Measurements from ENCODE around the gene TUFT1.

- TF ChIP-seq, protein P1, sequence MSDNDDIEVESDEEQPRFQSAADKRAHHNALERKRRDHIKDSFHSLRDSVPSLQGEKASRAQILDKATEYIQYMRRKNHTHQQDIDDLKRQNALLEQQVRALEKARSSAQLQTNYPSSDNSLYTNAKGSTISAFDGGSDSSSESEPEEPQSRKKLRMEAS (IDR thresholded peaks at IDR 0.05; ENCODE audit: low read depth, low read length) = no peak
- no peak for TF ChIP-seq CTCF (IDR thresholded peaks at IDR 0.05; ENCODE audit: low read depth, low read length)
- no peak for TF ChIP-seq POLR2A (IDR thresholded peaks at IDR 0.05; ENCODE audit: extremely low read depth, insufficient read length)
- no peak for TF ChIP-seq MYC (IDR thresholded peaks at IDR 0.05; ENCODE audit: low read depth, low read length)
These were observed 30.1 kb upstream of the TUFT1 start for GRCh38 chr1:151510020-151510405.
